Suprapubic skin (tissue), 4 donors: ENCODE measurements around the gene TMEM132D. TPM values are rescaled to one million over a fixed set of nuclear protein-coding genes. Genes with fewer than 3 reads are reported as not detected.

ENCODE experiments used
- DNase-seq, 2 donors: peaks; one replicate each; pipeline ENCODE4 v3.0.0-alpha.2; 2019; ENCODE audit warnings: low spot score in 2 of 2
- H3K27ac ChIP-seq: fragments of 200-600 bp; sonication (generic); one replicate; pipeline ENCODE4 v1.5.1; 2019
- H3K27me3 ChIP-seq: fragments of 200-600 bp; sonication (generic); one replicate; pipeline ENCODE4 v1.5.1; 2019
- H3K36me3 ChIP-seq: fragments of 200-600 bp; sonication (generic); one replicate; pipeline ENCODE4 v1.5.1; 2019
- H3K4me1 ChIP-seq: fragments of 200-600 bp; sonication (generic); one replicate; pipeline ENCODE4 v1.5.1; 2019
- H3K4me3 ChIP-seq: fragments of 200-600 bp; sonication (generic); one replicate; pipeline ENCODE4 v1.5.1; 2019; ENCODE audit warnings: mild to moderate bottlenecking
- H3K9me3 ChIP-seq: fragments of 200-600 bp; sonication (generic); one replicate; pipeline ENCODE4 v1.5.1; 2019
- CTCF ChIP-seq, 2 donors: fragments of 200-600 bp in 1 of 2; fragments of 450-650 bp in 1 of 2; sonication (generic) in 1 of 2; IDR thresholded peaks; one replicate each; pipeline ENCODE4 v1.5.1; 2016 to 2019; ENCODE audit warnings: antibody characterized with exemption in 2 of 2, mild to moderate bottlenecking in 1 of 2, moderate library complexity in 1 of 2
- EP300 ChIP-seq: sonication (generic); formaldehyde crosslinking; IDR thresholded peaks from one replicate; pipeline ENCODE4 v1.6.1; 2017; ENCODE audit warnings: antibody characterized with exemption
- POLR2A ChIP-seq, 2 donors: fragments of 450-650 bp; IDR thresholded peaks; one replicate each; pipeline ENCODE4 v1.6.1; 2017; ENCODE audit warnings: antibody characterized with exemption in 2 of 2, mild to moderate bottlenecking in 2 of 2, moderate library complexity in 2 of 2
- POLR2AphosphoS5 ChIP-seq, 3 donors: sonication (generic); formaldehyde crosslinking; IDR thresholded peaks; one replicate each; pipeline ENCODE4 v1.6.1; 2017; ENCODE audit warnings: antibody characterized with exemption in 3 of 3
- WGBS: methylation state at CpG from one replicate; pipeline ENCODE4 v1.1.5; 2018; 5-methylcytosine and 5-hydroxymethylcytosine counted together
- total RNA-seq, 4 donors: library from RNA; depleted of rRNA; stranded (reverse); fragments of >200 nt; gene quantifications; one replicate each; pipeline ENCODE4 v1.1.0, GENCODE V29; 2016

The TMEM132D gene
- total RNA-seq, 4 donors from 2014 or later: 0.10 to 0.64 TPM; not detected in 2

GRCh38 chr12:129520739-129521138 is 383.1 kb downstream of the TMEM132D start:
- H3K27me3 ChIP-seq: no peaks in the 10 kb centered on the region
- TF ChIP-seq CTCF (IDR thresholded peaks at IDR 0.05) (no peak), POLR2AphosphoS5 (IDR thresholded peaks at IDR 0.05) (no peak), EP300 (no peak), POLR2A (IDR thresholded peaks at IDR 0.05) (no peak)
- DNase-seq: no peak
- no peak overlapping the region for H3K27ac ChIP-seq
- WGBS: 73% methylated on average over 1 of the region's 1 CpG
- no peaks in the 10 kb centered on the region for H3K4me1 ChIP-seq
- no peak overlapping the region for H3K4me3 ChIP-seq
- H3K9me3 ChIP-seq: no peaks in the 10 kb centered on the region
- H3K36me3 ChIP-seq: no peaks in the 10 kb centered on the region

- DNase-seq: no peak
- no peak overlapping the region for H3K4me3 ChIP-seq
- peaks cover 11% of the 10 kb centered on the region for H3K9me3 ChIP-seq
- no peak overlapping the region for H3K27ac ChIP-seq
- H3K27me3 ChIP-seq: no peaks in the 10 kb centered on the region
- WGBS: 94% methylated on average over 1 of the region's 1 CpG
- TF ChIP-seq CTCF (IDR thresholded peaks at IDR 0.05) (no peak), POLR2A (IDR thresholded peaks at IDR 0.05) (no peak), POLR2AphosphoS5 (IDR thresholded peaks at IDR 0.05) (no peak), EP300 (no peak)
- H3K36me3 ChIP-seq: no peaks in the 10 kb centered on the region
- no peaks in the 10 kb centered on the region for H3K4me1 ChIP-seq
Measured at GRCh38 chr12:129503802-129504201, 400.0 kb downstream of the TMEM132D start.

GRCh38 chr12:129496226-129496625 is 407.6 kb downstream of the TMEM132D start:
- no peaks in the 10 kb centered on the region for H3K4me1 ChIP-seq
- H3K9me3 ChIP-seq: no peaks in the 10 kb centered on the region
- H3K27ac ChIP-seq: no peak overlapping the region
- H3K4me3 ChIP-seq: no peak overlapping the region
- DNase-seq: no peak
- H3K27me3 ChIP-seq: no peaks in the 10 kb centered on the region
- 58% methylated on average over 6 of the region's 6 CpGs for WGBS
- TF ChIP-seq POLR2AphosphoS5 (IDR thresholded peaks at IDR 0.05) (no peak), CTCF (IDR thresholded peaks at IDR 0.05) (no peak), EP300 (no peak), POLR2A (IDR thresholded peaks at IDR 0.05) (no peak)
- no peaks in the 10 kb centered on the region for H3K36me3 ChIP-seq

- Histone ChIP-seq H3K27me3 (no peaks in the 10 kb centered on the region), H3K9me3 (no peaks in the 10 kb centered on the region), H3K4me3 (no peak overlapping the region), H3K27ac (no peak overlapping the region), H3K36me3 (no peaks in the 10 kb centered on the region), H3K4me1 (no peaks in the 10 kb centered on the region)
- DNase-seq: no peak
- TF ChIP-seq POLR2AphosphoS5 (IDR thresholded peaks at IDR 0.05) (no peak), CTCF (IDR thresholded peaks at IDR 0.05) (no peak), POLR2A (IDR thresholded peaks at IDR 0.05) (no peak), EP300 (no peak)
- 73% methylated on average over 2 of the region's 2 CpGs for WGBS
Measured at GRCh38 chr12:129494766-129495165, 409.1 kb downstream of the TMEM132D start.

- WGBS: 45% methylated on average over 2 of the region's 2 CpGs
Measured at GRCh38 chr12:129494260-129494659, 409.6 kb downstream of the TMEM132D start.

More at GRCh38 chr12:129494260-129494659, 409.6 kb downstream of the TMEM132D start:
- H3K27ac ChIP-seq: no peak overlapping the region
- H3K4me1 ChIP-seq: no peaks in the 10 kb centered on the region
- H3K4me3 ChIP-seq: no peak overlapping the region
- no peak for DNase-seq
- no peaks in the 10 kb centered on the region for H3K9me3 ChIP-seq
- H3K36me3 ChIP-seq: no peaks in the 10 kb centered on the region
- no peaks in the 10 kb centered on the region for H3K27me3 ChIP-seq
- TF ChIP-seq CTCF (IDR thresholded peaks at IDR 0.05) (no peak), POLR2AphosphoS5 (IDR thresholded peaks at IDR 0.05) (no peak), EP300 (no peak), POLR2A (IDR thresholded peaks at IDR 0.05) (no peak)
